NCI-H748 treated with DMSO at 0.1 percent for 48 hours (cell line): ENCODE results near the gene PAK2.
"Not testable (repeated sequence)": the region's sequence is repeated elsewhere in the genome, so short reads cannot be mapped to it uniquely, and the experiment has no call there.

Experiments
- DNase-seq: peaks from one replicate; lab custom pipeline; 2025; lab: John Stamatoyannopoulos, UW

PAK2 gene

DNA sequence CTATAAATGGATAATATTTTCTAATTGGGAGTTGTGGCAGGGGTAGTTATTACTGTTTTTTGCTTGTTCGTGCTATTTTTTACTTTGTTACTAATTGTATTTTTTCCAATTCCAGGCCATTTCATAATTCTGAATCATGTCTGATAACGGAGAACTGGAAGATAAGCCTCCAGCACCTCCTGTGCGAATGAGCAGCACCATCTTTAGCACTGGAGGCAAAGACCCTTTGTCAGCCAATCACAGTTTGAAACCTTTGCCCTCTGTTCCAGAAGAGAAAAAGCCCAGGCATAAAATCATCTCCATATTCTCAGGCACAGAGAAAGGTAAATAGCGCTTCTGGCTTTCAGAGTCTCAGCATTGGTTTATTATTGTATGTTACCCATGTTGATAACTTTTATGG is 42.9 kb downstream of the PAK2 start:
- DNase-seq: no peak

DNA sequence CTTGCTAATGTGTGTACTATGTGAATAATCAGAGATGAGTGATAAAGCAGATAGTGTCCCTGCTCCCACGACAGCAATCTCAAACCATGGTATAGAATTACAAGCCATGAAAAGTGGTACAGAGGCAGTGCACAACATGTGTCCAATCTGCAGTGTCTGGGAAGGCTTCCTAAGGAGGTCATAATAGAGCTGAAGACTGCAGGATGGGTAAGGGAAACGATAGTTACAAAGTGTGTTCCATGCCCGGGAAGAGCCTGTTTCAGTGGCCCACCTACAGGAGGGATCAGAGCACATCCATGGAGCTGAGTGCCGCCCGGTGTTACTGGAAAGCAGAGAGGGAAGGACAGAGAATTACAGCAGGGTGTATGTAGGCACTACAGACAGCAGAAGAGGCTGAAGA is 48.9 kb downstream of the PAK2 start:
- DNase-seq: no peak

DNA sequence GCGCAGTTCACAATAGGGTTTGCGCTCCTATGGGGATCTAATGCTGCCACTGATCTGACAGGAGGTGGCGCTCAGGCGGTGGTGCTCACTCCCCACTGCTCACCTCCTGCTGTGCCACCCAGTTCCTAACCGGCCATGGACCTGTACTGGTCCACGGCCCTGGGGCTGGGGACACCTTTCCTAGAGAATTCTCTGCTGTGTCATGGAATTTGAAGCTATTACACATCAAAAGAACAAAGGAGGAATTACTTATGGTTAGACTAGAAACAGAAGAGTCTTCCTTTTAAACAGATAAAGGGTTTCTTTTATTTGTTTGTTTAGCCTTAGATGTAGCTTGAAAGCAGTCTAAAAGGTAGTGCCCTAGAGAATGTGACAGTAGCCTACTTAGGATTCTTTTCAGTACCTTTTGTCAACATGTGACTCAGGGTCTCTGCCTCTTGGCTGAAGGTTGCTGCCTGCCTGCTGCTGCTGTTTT is 50.3 kb downstream of the PAK2 start:
- no peak for DNase-seq

DNA sequence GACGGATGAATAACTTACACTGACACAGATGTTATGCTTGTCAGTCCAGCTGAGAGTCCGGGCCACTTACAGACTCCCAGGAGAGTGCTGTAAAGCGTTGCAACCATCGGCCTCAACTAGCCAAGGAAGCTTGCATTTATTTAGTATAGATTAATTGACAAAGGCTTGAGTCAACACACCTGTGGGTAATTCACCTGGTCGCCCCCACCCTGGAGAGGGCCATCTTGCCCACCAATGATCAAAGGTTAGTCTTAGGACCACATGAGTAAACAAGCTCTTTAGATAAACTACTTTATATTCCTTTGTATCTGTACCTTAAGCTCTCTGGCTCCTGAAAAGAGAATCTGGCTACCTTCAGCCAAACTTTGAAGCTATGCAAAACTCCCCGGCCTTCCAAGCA is 51.0 kb downstream of the PAK2 start:
- no peak for DNase-seq

DNA sequence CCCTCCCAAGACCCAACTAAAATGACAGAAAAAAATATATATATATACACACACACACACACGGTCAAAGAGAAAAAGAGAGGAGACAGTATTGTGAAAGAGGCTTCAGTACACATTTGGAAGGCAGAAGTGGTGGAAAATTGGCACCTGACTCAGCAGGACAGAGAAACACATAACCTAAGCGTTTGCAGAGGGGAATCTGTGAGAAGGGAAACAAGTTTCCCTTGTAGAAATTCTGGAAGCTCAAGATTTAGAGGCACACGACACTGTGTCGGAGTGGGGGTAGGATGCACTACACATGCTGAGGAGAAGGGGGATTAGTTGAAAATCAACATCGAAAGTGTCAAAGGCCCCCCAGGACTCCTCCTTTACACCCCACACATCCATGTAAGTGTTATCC is 53.1 kb downstream of the PAK2 start:
- no peak for DNase-seq

DNA sequence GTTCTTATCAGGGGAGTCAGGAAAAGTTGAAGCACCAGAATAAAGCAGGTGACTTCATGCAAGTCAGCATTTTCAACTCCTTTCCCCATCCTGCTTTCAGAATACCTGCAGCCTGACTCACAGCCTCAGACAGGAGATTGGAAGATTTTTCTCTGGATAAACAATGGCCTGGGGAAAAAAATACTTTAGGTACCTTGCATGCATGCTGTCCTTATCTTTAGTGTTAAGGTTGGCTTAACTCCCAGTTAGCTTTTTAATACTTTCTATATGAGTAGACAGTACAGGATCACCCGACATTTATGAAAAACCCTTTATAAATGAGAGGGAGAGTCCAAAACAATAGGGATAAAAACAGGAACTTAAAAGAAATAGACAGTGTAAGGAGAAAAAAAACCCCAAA is 53.6 kb downstream of the PAK2 start:
- DNase-seq: no peak

DNA sequence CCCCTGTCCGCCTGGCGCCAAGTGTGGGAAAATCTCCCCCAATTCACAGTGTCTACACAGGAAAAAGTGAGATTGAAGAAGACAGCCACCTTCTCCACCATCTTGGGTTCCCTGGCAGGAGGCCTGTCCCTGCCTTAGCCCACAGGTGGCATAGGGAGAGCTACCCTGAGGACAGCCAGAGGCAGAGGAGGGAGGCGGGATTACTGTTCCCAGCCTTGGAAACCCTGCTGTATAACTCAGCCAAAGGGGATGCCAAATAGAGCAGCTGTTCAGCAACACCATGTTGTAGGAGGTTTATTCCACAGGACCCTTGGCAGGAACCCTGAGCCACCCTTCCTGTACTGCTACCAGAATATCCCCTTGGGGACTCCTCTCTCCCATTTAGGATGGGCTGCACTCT is 54.8 kb downstream of the PAK2 start:
- no peak for DNase-seq

DNA sequence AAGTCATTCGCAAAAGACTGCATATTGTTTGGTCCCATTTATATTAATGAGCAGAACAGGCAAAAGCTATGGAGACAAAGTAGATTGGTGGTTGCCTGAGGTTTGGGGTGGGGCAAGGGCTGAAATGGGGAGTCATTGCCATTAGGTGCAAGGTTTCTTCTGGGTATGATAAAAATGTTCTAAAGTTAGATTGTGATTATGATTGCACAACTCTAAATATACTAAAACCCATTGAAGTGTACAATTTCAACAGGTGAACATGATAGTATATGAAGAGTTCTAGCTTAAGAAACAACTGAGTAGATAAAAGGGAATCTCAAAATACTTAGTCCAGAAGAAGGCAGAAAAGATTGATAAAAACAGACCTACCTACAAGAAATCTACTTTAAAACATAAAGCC is 56.7 kb downstream of the PAK2 start:
- DNase-seq: no peak

DNA sequence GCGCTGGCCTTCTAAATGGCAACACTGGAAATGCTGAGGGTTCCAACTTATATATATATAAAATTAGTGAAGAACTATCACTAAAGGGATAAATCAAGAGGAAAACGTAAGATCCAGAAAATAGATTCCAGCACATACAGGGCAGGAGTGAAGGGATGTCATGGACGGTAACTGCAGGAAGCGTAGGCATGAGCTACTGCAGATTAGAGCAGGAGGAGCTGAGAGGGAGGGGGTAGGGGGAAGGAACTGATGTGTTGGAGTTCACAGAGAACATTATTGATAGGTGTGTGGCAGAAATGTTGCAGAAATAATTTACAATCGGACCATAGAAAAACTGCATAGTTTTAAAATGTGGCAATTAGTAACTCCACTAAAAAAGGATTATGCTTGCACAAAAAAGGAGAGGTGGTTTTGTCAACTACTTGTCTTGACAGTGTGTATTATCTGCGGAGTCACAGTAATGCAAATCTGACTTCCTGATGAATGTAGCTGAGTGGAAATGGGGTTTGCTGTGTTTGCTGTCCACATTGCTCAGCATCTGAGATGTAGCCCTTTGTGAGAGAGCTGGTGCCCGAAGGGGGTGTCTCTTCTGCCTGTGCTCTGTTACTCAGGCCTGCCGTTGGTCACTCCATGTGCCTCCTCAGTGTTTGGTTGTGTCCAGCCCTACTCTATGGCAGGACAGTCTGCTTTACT is 61.2 kb downstream of the PAK2 start:
- no peak for DNase-seq

DNA sequence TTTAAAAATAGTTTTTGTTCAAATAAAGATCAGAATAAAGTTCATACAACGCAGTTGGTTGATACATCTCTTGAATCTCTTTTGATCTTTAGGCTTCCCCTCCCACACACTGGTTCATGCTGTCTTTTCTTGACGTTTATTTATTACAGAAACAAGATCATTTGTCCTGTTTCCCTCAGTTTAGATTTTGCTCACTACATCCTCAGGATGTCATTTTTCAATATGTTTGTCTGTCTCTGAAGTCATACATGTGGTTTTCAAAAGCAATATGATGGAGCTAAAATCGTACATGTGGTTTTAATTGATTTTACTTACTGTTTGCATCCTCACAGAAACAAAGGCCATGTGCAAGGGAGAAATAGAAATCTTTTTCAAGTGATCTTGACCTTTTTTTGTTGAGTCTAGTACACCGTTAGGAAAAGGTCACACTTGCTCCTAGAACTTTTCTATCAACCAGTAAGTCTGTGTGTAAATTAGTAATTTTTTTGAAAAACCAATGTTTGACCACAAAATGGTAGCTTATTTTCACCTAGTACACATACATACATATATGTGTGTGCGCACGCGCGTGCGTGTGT is 64.3 kb downstream of the PAK2 start:
- DNase-seq: no peak

DNA sequence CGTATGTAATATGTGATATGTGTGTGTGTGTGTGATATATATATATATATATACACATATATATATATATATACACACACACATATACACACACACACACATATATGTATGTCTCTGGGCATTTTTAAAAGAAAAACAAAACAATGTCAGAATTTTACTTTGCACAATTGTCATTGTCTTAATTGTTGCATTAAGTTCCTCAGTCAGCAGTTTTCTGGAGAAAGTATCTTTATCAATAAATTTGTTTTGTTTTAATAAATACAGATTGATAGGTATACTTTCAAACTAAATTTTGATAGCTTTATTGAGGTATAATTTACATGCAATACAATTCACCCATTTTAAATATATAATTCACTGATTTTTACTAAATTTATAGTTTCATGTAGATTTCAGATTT is 65.1 kb downstream of the PAK2 start:
- DNase-seq: no peak

DNA sequence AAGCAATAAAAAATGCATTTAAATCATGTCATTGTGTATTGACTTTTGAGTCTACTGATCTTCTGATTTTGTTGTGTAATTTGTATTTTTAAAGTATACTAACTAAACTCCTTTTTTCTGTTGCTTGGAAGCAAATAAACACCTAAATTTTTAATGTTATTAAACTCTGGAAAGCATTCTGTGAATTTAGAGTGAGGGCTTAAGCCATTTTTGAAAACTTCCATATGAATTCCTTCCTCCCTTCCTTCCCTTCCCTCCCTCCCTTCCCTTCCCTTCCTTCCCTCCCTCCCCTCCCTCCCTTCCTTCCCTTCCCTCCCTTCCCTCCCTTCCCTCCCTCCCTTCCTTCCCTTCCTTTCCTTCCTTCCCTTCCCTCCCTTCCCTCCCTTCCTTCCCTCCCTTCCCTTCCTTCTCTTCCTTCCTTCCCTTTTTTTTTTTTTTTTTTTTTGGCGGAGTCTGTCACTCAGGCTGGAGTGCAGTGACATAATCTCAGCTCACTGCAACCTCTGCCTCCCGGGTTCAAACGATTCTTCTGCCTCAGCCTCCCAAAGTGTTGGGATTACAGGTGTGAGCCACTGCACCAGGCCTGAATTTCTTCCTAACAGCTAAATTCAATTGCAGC is 71.4 kb downstream of the PAK2 start:
- DNase-seq: no peak

DNA sequence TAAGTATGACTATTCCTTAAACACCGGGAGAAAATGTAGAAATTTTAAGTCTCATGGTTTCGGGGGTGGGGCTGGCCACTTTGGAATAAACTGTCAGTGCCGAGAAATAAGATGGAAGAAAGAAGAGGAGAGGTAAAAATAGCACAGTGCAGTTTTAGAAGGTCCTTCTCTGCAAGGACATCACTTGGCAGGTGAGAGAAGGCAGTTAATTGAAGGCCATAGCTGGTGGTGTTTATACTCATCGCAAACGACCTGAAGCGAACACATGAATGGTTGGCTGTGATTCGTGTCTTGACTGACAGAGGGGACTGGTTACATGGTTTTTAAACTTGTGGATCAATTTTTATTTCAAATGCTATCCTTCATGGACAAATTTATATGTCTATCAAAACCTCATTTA is 73.2 kb downstream of the PAK2 start:
- DNase-seq: no peak

DNA sequence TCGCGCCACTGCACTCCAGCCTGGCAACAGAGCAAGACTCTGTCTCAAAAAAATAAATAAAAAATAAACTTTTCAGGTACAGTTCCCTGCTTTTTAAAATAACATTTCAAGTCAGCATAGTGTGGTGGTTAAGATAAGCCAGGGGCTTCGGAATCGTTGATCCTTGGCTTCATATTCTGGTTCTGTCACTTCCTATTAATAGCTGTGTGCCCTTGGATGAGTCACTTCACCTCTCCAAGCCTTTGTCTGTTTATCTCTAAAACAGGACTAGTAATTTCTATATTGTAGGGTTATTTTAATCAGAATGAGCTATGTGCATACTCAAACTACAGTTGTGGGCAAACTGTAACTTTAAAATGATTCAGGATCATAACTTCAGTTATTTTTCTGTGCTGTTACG is 74.2 kb downstream of the PAK2 start:
- DNase-seq: no peak

DNA sequence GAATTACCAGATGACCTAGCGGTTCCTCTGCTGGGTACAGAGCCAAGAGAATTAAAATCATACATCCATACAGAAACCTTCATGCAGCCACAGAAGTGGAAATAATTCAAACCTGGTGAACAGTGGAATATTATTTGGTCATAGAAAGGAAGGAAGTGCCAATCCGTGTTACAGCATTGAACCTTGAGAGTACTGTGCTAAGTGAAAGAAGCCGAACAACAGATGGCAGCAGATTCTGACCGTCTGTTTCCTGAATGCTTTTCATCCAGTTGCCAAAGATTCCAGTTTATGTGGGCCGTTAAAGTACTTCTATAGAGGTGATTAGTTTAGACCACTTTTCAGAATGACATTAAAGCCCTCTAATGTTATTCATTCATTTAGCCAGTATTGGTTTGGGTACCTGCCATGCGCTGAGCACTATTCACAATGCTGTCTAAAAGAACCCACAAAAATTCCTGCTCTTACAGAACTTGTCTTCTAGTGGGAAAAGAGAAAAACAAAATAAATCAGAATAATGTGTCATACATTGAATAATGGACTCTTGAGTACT is 82.2 kb downstream of the PAK2 start:
- DNase-seq: no peak

DNA sequence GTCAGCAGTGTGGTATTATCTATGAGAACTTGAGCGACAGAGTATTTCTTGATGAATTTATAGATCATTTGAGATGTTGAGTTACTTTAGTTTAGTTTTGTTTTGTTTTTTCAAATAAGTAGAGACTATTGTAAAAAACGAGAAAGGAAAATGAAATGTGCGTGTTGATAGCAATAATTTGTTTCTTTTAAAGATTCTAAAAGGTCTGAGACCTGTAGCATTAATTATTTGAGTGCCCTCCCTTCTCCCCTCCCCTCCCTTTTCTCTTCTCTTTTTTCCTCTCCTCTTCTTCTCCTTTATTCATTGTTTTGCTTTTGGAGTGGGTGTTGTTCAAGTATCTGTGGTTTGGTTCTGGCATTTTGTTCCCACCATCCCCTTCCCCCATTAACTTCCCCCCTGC is 90.0 kb downstream of the PAK2 start:
- not testable (repeated sequence) for DNase-seq

DNA sequence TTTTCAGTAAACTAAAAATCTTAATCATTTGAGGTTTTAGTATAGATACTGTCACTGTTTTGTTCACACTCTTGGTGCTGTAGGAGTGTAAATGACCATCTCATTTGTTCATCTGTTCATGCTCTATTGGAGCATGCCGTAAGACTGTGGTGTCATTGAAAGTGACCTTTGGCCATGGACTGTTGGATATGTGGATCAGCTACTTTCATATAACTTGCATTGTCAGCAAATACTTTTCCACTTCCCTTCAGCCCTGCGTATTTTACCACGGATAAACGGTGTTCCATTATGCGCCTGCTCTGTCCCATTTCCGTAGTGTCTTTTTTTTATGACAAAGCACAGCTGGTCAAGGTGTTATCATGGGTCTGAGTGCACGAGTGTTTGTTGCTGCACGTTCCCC is 95.4 kb downstream of the PAK2 start:
- DNase-seq: no peak

DNA sequence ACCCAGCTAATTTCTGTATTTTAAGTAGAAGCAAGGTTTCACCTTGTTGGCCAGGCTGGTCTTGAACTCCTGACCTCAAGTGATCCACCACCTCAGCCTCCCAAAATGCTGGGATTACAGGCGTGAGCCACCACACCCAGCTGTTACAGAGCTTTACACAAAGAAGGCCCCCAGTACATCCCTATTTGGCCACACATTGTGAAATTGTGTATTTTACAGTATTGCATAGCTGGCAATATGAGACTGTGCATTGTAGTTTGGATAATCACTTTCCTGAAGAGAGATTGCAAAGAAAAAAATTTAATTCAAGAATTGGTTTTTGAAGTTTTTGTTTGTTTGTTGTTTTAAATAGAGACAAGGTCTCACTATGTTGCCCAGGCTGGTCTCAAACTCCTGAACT is 97.0 kb downstream of the PAK2 start:
- DNase-seq: not testable (repeated sequence)

DNA sequence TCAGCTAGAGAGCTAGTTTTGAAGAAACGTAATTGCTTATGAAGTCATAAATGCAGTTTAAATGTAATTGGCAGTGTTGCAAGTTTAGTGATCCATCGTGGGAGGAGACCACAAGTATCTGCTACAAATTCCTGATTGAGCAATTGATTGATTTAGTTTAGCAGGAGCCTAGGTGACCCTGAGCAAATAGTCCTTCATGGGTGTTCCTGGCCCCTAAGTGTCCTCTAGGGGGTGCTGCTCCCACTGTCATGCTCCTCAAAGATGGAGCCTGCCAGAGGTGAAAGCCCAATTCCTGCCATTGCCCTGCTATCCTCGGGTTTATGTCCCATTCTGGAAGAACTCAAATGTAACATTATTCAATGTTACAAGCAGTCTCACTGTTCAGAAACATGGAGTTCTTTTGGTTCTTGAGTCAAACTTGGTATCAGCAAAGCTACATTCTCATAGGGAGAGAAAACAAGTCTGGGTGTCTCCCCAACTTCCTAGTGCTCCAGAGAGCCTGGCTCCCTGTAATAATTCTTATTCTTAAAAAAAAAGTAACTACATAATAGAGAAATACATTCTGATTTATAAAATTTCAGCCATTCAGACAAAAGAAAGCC is 98.3 kb downstream of the PAK2 start:
- peak; percentile 4 for DNase-seq

DNA sequence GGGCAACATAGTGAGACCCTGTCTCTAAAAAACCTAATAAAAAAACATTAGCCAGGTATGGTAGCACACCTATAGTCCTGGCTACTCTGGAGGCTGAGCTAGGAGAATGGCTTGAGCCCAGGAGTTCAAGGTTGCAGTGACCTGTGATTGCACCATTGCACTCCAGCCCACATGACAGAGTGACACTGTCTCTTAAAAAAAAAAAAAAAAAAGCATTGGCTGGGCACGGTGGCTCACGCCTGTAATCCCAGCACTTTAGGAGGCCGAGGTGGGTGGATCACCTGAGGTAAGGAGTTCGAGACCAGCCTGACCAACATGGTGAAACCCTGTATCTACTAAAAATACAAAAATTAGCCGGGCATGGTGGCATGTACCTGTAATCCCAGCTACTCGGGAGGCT is 99.7 kb downstream of the PAK2 start:
- not testable (repeated sequence) for DNase-seq

DNA sequence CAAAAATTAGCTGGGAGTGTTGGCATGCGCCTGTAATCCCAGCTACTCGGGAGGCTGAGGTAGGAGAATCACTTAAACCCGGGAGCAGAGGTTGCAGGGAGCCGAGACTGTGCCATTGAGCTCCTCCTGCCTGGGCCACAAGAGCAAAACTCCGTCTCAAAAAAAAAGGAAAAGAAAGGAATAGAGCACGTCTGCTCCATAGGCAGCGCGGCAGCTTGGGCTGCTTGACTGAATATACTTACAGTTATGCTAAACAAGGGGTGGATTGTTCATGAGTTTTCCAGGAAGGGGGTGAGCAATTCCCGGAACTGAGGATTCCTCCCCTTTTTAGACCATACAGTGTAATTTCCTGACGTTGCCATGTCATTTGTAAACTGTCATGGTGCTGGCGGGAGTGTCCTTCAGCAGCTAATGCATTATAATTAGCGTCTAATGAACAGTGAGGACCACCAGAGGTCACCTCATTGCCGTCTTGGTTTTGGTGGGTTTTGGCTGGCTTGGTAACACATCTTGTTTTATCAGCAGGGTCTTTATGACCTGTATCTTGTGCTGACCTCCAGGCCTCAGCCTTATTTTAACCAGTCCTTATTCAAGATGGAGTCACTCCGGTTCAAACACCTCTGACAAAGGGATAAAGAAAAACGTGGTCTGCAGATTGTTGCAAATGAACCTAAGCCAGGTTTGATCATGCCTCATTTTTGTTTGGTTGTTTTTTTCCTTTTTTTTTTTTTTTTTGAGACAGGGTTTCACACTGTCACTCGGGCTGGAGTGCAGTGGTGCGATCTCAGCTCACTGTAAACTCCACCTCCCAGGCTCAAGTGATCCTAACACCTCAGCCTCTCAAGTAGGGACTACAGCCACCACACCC is 103.1 kb downstream of the PAK2 start:
- no peak for DNase-seq
